Suppressor macrophage treated with lipopolysaccharide for 4 hours (primary cell): ENCODE results near the gene RMI1.
"Not testable (repeated sequence)": the region's sequence is repeated elsewhere in the genome, so short reads cannot be mapped to it uniquely, and the experiment has no call there.

ENCODE experiments used
- DNase-seq: peaks from one replicate; pipeline ENCODE4 v3.0.0-alpha.2; 2020

Gene RMI1

DNA sequence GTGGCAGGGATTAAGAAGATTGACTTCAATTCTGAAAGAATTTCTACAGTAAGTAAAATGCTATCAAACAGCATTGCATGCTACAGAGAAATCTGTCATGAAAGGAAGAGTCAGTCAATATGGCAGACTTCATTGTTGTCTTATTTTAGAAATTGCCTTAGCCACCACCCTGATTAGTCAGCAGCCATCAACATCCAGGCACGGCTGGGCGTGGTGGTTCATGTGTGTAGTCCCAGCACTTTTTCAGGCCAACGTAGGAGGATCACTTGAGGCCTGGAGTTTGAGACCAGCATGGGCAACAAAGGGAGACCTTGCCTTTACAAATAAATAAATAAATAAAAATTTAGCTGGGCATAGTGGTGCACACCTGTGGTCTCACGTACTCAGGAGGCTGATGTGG lies 46.6 kb downstream of the RMI1 start:
- no peak for DNase-seq

DNA sequence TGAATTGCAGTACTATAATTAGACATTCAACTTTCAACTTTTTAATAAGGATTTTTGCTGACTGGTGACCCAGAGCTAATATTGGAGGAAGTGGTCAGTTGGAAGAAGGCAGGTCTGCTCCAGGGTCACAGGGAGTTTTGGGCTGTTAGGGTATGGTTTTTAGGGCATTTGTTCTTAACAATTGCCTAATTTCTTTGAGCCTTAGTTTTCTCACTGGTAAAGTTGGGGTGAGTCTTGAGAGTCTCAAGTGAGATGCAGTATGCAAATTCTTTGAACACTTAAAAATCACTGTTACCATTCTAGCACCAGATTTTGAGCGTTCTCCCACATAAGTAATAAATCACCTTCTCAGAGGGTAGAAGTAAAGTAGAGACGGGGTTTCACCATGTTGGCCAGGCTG lies 50.9 kb downstream of the RMI1 start:
- no peak for DNase-seq

GRCh38 chr9:84041857-84042256 lies 61.3 kb downstream of the RMI1 start:
- not testable (repeated sequence) for DNase-seq

DNA sequence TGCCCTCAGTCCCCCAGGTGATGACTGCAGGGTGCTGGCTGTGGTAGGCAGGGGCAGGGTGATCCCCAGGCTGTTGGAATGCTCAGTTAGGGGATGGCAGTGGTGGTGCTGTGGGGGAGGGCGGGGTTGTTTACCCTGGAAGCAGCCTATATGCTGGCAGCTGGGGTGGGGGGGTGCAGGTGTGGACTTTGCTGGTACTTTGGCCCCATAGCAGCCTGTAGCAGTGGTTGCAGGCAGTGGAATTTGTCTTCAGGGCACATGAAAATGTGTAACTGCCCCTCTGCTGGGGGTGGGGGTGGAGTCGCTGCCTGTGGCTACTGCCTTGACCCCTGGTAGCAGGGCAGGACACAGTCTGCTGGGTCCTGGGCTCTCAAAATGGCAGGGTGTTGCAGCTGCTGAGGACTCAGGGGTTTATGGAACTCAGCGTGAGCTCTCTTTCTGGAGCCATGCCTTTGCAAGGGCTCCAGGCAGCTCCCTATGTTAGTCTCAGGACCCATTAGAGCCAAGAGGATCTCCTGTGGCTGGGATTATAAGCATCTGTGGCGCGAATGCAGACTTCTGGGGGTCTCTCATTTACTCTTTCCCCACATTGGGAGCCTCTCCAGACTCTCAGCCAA lies 65.0 kb downstream of the RMI1 start:
- DNase-seq, result no peak
